Cerebellar cortex (tissue), 1 donor: ENCODE data around the gene HEXIM2.
"Not testable (repeated sequence)": the region's sequence is repeated elsewhere in the genome, so short reads cannot be mapped to it uniquely, and the experiment has no call there.

Experiments used
- DNase-seq: peaks from one replicate; pipeline ENCODE4 v3.0.0-alpha.2; 2015; ENCODE audit warnings: low spot score

Gene HEXIM2, protein sequence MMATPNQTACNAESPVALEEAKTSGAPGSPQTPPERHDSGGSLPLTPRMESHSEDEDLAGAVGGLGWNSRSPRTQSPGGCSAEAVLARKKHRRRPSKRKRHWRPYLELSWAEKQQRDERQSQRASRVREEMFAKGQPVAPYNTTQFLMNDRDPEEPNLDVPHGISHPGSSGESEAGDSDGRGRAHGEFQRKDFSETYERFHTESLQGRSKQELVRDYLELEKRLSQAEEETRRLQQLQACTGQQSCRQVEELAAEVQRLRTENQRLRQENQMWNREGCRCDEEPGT

DNA sequence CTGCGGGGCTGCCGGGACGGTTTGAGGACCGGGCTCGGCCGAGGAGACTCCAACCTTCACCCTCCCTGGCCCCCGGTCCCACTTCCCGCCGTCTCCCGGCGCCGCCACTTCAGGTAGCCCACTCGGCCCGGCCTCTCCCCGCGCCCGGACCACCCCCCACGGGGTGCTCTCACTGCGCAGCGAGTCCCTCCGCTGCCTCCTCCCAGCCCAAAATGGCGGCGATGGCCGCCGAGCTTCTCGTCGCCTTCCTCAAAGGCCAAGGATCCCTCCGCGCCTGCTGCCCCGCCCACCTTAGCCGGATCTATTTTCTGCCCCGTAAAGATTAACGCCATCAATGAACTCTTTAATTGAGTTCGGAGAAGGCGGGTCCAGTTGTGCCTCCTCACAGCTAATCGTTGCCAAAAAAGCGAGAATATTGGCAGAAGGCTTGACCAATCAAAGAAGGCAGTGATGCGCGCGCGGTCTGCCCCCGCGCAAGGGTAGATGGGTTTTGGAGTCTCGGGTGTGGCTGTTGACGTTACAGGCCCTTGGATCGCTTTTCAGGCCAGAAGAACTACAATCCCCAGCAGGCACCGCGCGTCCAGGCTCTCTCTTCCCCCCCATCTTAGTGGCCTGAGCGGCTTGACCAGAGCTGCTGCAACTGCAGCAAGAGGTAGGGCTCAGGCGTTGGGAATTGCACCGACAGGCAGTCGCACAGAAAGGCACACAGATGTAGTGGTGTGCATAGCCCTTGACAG, at the start of gene HEXIM2:
Gene HEXIM2, plus strand, starts transcription at position 588 of the 737 bp plus-strand sequence. CDS start 919 bp downstream, outside the sequence.
- DNase-seq: peak; percentile 100

DNA sequence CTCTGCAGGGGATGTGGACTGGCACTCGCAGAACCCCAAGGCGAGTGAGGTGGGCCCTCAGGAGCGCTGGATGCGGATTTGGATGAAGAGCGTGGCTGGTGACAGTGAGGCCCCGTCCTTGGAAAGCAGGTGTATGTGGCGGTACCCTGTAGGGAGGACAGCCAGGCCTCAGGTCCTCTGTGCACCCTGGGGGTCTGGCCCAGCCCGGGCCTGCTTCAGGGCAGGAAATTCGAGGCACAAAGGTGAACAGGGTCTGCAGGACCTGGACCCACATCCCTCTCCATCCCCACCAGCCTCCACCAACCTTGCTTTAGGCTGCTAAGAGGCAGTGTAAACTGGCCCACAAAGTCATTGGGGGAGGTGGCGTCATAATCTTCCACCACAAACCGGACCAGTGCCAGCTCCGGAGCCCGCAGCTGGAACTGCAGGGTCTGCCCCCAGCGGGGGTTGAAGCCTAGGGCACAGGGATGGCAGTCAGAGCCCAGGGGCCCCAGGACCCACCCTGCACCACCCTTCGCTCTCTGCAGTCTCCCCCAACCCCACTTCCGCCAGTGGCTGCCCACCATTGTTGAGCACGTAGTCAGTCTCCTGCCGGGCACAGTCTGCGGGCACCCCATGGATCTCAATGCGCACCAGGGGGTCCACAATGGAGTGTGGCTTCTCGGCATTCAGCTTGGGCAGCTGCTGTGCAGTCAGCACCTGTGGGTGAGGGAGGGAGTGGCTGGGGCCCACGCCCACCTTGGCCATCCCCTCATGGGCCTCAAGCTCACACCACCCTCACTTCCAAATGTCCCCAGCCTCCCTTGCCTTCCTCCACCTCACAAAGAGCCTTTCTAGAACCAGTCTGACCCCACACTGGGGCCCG, 48.9 kb upstream of the HEXIM2 start:
- DNase-seq: no peak

DNA sequence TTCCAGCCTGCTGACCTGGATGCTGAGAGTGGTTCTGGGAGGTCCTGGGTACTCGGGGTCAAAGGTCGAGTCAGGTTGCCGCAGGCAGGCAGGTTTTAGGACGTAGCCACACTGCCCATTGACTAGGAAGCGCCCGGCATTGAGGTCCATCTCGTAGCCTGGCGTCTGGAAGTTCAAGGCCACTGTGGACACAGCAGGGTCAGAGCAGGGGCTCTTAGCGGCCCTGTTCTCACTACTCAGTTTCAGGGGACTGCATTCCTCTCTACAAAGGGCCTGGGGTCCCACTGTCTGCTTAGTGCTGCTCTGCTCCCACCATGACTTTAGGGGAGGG, 48.3 kb upstream of the HEXIM2 start:
- DNase-seq: no peak

DNA sequence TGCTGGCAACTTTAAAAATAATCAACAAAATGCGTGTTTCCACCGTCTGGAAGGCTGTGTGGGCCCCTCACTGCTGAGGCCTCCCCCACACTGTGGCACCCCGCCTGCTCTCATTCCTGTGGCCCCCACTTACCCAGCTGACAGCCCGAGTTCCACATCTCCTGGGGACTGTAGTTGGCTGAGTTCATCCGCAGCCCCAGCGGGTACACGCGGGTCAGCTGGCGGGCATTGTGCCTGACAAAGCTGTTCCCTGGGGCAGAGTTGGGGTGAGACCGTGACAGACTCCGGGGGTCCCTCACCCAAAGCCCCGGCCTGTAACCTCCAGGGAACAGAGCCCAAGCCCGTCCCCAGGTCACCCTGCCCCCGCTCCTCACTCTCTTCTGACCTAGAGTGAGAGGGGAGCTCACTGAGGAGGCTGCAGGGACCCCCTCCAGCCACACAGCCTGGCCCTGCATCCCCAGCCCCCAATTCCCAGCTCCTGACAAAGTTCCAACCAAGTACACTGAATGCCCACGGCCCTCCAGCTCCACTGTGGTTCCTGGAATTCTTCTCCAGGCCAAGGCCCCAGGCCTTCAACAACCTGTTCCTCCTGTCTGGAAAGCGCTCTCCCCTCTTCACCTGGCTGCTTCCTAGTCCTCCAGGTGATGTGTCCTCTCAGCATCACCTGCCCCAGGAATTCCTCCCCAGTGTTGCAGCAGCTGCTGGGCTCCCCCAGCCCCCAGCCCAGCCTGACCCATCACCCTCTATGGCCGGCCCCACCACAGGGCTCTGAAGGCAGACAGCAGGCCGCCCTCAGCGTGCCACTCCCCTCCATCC, 47.4 kb upstream of the HEXIM2 start:
- DNase-seq: no peak

DNA sequence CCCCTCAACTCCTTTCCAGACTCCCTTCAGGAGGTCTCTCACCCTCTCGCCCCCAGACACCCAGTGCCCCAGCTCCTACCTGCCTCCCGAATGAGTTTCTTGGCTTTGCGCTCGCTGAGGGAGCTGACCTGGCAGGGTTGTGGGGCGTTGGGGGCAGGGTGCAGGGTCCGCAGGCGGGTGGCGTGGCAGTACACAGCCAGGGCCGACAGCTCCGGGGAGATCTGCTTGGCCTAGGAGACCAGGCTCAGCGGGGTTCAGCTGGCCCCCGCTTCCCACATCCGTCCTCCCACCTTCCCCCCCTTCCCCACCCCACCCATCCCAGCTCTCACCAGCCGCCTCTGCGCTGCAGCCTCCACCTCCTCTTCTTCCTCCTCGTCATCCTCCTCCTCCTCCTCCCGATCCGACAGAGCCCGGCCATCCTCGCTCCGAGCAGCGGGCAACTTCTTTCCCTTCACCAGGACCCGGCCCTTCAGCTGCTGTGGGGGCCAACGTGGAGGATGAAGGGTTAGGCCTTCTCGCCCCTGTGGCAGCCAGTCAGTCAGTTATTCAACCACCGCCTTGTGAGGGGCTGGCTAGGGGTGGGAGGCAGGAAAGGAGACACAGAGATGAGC, 46.6 kb upstream of the HEXIM2 start:
- no peak for DNase-seq

DNA sequence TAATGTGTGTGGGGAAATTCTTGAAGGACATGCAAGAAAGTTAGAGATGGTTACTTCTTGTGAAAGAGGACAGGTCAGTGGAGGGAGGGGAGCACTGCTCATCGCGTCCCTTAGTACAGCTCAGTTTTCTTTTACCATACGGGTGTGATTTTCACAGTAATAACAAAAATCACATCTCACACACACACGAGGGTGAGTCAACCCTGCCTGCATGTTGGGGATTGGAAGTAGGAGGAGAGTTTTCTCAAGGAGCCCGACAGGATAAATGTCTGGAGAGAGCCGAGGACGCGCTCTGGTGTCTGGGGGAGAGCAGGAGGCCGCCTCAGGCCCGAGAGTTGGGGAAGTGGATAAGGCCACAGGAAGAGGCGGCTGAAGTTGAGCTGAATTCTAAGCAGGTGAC, 45.8 kb upstream of the HEXIM2 start:
- DNase-seq: no peak

DNA sequence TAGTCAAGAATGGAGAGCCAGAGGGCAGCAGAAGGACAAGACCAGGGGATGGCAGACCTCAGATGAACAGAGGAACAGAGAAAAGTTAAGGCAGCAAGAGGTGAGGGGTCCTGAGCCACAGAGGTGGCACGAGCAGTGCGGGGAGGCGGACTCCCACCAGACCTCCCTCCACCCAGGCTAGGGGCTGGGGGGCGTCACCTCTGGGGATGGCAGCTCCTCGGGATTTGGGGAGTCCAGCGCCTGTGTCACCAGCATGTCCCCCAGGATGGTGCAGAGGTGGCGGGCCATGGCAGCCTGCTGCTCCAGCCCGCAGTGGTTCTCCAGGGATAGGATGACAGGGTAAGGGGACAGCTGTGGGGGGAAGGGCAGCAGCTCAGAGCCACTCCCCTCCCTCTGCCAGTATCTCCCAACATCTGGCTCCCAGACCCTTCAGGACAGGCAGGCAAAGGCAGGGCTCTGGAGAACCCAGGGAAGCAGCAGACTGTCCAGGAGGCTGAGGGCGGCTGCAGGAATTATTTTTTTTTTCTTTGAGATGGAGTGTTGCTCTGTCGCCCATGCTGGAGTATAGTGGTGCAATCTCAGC, 45.1 kb upstream of the HEXIM2 start:
- DNase-seq: no peak

DNA sequence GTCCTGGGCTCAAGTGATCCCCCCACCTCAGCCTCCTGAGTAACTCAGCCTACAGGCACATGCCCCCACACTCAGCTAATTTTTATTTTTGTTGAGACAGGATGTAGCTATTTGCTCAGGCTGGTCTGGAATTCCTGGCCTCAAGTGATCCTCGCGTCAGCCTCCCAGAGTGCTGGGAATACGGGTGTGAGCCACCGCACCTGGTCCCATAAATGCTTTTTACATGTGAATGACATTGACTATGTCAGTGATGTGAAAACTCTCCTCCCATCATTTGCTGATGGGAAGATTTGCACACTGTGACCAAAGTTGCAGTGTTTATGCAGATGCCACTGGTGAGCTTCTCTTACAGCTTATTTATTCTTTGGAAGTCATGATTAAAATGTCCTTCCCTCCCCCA, 44.3 kb upstream of the HEXIM2 start:
- no peak for DNase-seq

DNA sequence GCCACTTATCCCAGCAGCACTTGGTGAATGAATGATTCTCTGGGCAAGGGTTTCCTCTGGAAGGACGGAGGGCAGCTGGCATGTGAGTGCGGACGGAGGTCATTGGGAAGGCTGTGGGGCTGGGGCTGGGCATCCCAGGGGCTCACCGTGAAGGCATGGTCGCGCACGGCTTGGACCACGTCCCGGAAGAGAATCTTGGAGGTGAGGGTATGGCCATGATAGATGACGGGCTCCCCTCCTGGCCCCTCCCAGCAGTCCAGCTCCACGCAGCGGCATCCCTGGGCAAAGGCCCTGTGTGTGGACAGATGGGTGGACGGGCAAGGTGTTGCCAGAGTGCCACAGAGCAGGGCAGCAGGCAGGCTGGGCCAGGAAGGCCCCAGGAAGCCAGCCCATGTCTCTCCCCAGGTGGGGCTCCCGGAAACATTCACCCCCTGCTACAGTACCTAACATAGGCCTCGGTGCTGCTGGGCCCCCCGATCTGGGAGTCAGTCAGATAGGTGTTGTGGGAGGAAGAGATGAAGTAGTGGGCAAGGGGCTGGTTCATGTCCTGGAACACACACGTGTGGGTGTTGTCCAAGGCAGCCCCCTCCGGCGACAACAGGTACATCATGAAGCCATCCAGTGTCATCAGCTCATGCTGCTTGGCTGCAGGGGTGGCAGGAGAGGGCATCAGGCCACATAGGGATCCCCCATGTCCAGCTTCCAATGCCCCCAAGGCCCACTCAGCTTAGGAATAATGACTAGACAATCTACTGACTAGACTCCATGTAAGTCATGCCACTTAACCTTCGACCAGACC, 43.6 kb upstream of the HEXIM2 start:
- no peak for DNase-seq

DNA sequence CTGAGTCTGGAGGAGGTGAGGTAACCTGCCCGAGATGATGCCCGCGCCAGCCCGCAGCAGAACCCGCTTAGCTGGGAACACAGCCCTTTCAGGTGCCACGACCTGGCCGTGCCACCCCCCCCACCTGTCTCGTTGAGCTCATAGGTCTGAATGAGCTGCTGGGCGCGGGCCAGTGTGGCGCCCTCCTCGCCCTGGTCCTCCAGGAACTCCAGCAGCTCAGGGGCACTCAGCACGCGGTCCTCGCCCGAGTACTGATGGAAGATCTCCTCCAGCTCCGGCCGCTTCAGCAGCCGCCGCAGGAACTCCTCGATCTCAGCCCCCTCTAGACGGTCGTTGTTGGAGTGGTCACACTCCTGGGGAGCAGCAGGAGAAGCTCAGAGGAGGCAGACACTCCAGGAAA, 43.0 kb upstream of the HEXIM2 start:
- DNase-seq: no peak

DNA sequence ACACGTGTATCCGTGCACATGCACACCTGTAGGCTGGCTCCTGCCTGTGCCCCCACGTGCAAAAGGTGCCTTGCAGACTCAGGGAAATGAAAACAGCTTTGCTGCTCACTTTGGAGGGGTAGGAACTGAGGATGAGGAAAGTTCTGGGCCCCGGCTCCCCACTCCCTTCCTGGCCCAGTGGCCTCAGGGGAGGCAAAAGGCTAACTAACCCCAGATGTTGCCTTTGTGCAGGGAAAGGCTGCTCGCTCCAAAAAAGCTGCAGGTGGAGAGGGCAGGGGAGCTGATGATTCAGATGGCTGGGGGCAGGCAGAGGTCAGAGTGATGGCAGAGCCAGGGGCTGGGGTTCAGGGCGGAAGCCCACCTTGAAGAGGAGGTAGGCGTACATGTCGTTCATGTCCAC, 41.7 kb upstream of the HEXIM2 start:
- no peak for DNase-seq

DNA sequence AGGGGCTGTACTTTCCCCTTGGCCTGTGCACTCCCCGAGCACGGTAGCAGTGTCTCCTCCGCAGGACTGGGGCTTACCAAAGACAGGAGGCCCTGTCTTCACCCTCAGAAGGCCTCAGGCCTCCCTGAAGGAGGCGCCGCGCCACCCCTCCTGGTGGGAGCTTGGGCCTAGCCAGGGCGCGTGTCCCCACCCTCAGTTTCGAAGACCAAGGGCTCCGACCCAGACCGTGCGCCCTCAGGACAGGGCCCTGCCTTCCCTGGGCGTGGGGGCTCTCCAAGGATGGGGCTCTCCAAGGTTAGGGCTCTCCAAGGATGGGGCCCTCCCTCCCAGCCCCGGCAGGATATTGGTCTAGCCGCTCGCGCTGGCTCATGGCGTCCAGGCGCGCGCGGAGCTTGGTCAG, 41.1 kb upstream of the HEXIM2 start:
- no peak for DNase-seq

DNA sequence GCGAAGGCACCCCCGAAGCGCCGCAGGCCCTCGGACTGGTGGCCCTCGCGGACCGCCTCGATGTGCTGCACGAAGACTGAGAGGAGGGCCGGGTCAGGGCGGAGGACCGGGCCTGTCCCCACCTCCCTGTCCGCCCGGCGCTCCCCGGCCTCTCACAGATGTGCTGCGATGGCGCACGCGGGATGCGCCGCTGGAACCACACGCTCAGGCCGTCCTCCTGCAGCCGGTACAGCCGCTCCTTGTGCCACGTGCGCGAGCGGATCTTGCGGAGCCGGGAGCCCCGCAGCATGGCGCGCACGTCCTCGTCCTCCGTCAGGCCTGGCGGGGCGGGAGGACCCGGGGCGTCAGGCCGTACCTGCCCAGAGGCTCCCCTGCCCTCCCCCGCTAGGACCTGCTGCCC, 40.6 kb upstream of the HEXIM2 start:
- no peak for DNase-seq

DNA sequence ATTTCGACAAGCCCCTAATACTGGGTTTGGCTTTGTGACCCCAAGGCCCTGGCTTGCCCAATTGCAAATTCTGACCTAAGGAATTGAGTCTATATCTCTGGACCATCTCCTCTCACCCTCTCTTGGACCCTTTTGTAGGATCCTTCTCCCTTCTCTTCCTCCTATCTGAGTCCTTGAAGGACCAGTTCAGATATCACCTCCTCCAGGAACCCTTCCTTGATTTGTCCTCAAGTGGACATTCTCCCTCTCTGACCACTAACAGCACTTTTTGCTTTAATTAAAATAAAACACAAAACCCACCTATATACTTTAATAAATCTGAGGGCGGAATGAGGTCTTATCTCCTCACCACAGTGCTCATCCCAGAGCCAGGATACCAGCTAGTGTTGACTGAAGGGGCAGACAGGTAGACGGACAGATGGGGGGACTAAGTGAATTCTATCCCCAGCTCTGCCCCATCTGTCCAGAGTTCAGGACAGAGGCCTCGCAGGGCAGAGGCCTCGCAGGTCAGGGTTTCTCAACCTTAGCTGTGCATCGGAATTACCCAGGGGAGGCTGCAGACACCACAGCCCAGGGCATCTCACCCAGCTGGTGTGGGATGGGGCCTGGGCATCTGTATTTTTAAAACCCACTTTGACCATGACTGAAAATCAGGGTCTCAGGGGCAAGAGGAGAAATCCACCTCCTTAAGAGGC, 38.5 kb upstream of the HEXIM2 start:
- no peak for DNase-seq

DNA sequence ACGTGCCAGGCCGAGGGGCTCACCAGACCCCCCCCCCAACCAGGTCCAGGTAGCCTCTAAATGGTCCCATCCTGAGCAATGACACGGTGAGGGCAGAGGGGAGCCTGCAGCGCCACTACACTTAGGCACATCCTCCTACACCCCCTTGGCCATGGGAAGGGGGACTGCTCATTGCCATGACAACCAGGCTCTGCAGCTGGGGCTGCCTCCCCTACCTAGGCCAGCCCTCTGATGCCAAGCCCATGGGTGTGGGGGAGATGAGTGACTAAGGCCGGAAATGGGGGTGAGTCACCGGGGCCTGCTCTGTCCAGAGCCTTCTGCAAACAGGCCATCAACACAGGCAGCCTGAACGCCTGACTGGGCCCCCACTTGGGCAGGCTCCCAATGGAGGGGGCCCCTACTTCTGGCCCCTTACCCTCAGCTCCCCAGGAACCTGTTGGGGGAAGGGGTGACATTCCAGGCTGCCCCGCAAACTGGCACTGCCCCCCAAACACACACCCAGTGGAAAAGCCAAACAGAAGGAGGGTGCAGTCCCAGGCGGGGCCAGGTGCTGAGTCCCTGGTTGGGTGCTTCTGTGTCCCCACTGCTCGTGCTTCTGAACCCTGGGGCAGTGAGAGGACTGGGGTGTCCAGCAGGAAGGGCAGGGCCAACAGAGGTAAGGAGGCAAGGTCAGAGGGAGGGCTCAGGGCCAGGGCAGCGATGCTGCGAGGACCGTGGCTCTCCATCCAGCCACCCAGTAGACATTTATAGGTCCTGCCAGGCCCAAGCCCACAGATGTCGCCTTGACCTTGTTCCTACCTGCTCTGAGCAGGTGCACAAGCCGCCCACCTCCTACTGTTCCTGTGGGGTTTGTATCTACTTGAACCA, 37.5 kb upstream of the HEXIM2 start:
- DNase-seq: no peak

DNA sequence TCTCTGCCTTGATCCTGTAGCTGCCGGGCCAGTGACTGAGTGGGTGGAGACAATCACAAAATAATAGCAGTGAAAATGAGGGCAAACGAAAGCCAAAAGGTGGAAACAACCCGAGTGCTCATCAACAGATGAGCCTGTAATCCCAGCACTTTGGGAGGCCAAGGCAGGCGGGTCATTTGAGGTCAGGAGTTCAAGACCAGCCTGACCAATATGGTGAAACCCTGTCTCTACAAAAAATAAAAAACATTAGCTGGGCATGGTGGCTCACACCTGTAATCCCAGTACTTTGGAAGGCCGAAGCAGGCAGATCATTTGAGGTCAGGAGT, 36.9 kb upstream of the HEXIM2 start:
- not testable (repeated sequence) for DNase-seq

DNA sequence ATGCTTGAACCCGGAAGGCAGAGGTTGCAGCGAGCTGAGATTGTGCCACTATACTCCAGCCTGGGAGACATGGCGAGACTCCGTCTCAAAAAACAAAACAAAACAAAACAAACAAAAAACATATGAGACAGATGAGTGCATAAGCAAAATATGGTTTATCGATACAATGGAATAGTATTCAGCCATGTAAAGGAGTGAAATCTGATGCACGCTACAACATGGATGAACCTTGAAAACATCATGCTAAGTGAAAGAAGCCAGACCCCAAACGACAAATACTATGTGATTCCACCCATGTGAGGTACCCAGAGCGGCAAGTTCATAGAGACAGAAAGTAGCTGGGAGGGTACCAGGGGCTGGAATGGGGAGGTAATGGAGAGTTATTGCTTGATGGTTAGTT, 36.2 kb upstream of the HEXIM2 start:
- no peak for DNase-seq

DNA sequence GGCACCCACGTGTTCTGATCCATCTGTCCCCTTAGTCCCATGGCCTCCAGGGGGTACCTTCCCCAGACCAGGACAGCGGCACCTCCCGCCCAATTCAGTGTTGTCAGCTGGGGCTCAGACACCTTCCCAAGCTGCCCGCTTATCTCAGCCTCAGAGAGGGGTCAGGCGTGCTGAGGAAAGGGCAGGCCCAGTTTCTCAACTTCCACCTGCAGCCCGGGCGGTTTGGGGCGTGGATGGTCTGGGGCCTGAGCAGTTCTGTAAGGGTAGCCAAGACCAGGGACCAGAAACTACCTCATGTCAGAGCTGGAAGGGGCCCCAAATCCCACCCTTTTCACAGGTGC, 34.5 kb upstream of the HEXIM2 start:
- DNase-seq: no peak
